GM19023 (cell line): ENCODE results near the gene NOS1AP.
"Not testable (repeated sequence)": the region's sequence is repeated elsewhere in the genome, so short reads cannot be mapped to it uniquely, and the experiment has no call there.

Source experiments
- ATAC-seq: cut with Tn5 transposase; IDR thresholded peaks from one replicate; pipeline ENCODE4 v1.9.1; 2021; ENCODE audit warnings: mild to moderate bottlenecking, moderate library complexity; ENCODE audit not compliant: unreplicated experiment

Gene NOS1AP

GRCh38 chr1:162191396-162192305 lies 122.2 kb downstream of the NOS1AP start:
- ATAC-seq = no peak

GRCh38 chr1:162192306-162192678 lies 122.8 kb downstream of the NOS1AP start:
- no peak for ATAC-seq

- no peak for ATAC-seq
Observed at GRCh38 chr1:162192763-162193162, 123.3 kb downstream of the NOS1AP start.

DNA sequence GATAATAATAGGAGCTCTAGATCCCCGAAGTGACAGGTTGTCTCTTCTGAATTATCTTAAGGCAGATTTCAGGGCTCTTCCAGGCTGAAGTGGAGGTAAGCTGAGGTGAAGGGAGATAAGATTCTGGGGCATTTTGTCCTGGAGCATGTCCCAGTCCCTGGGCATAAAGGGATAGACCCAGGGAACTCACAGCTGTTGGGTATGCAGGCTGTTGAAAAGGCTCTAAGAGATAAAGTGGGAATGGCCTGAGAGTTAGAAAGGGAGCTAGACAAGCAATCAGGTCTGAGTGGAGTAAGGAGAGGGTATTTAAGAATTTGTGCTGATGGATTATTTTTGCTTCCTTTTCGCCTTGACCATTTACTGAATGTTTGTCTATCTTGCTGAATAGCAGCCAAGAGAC lies 123.7 kb downstream of the NOS1AP start:
- no peak for ATAC-seq

DNA sequence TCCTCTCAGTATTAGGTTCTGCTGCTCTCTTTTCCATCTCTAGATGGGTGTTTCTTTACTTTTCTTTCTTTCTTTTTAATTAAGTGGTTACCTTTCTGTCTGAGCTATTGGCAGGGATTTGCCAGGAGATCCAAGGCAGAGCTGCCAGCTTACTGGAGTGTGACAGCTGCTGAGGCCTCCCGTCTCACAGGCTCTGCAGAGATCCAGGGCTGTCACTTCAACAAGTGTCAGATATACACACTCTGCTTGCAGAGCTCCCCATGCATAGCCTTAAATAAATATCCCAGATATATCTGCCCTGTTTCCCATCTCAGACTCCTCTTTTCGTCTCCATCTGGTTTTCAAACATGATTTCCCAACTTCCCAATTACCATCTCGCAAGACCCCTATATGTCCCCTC lies 124.3 kb downstream of the NOS1AP start:
- no peak for ATAC-seq

- ATAC-seq = no peak
Observed at GRCh38 chr1:162195567-162195966, 126.1 kb downstream of the NOS1AP start.

GRCh38 chr1:162196387-162196786 lies 126.9 kb downstream of the NOS1AP start:
- no peak for ATAC-seq

DNA sequence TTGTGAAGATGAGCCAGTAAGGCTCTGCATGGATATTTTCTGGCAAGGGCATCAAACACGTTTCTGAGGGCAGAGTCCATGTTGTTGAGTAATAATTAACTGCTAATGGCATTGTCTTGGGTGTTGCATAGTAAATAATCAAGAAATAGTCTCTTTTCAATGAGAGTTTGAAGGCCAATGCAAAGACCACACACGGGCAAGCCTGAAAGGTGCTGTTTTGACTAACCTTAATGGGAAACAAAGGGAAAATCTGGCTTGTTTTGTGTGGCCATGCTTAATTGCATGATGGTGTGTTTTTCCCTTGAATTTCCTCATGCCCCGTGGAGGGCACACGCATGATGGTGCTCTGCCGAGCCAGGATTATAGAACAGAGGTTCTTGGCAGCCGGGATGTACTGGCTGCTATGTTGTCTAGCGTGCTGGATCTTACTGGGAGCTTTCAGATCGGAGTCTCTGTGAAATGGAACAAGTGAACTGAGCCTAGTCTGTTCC lies 127.6 kb downstream of the NOS1AP start:
- ATAC-seq = no peak

- no peak for ATAC-seq
Observed at GRCh38 chr1:162197615-162198421, 128.3 kb downstream of the NOS1AP start.

- no peak for ATAC-seq
Observed at GRCh38 chr1:162200096-162200847, 130.8 kb downstream of the NOS1AP start.

GRCh38 chr1:162201062-162201461 lies 131.6 kb downstream of the NOS1AP start:
- ATAC-seq = not testable (repeated sequence)

DNA sequence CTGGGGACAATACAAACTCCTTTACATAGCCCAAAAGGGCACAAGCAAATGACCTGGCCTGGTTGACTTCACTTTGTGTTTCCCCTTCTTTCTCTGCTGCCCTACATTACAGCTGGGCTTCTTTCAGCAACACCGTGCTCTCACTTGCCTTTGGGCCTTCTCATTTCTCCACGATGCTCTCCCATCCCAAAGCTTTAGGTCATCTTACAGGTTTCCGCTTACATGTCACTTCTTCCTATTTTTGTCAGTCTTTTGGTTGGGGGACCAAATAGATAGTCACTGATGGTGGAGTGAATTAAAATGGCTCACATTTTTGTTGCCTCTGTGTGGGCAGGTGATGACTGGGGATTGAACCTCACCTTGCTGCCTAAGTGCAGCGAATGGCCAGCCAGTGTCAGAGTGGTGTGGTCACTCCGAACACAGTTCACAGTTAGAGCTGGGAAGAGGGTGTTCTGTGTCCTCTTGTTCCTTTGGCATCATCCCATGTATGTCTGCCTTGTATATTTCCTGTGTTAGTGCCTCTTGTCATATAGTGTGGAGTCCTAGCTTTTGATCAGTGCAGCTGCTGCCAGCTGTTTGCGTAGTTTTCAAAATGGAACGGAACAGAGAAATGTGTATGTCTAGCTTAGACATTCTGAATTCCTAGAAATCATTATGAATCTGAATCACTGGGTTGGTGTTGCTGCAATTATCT lies 134.8 kb downstream of the NOS1AP start:
- ATAC-seq = no peak

GRCh38 chr1:162204823-162205155 lies 135.3 kb downstream of the NOS1AP start:
- ATAC-seq = no peak

- ATAC-seq = no peak
Observed at GRCh38 chr1:162206300-162206699, 136.8 kb downstream of the NOS1AP start.

DNA sequence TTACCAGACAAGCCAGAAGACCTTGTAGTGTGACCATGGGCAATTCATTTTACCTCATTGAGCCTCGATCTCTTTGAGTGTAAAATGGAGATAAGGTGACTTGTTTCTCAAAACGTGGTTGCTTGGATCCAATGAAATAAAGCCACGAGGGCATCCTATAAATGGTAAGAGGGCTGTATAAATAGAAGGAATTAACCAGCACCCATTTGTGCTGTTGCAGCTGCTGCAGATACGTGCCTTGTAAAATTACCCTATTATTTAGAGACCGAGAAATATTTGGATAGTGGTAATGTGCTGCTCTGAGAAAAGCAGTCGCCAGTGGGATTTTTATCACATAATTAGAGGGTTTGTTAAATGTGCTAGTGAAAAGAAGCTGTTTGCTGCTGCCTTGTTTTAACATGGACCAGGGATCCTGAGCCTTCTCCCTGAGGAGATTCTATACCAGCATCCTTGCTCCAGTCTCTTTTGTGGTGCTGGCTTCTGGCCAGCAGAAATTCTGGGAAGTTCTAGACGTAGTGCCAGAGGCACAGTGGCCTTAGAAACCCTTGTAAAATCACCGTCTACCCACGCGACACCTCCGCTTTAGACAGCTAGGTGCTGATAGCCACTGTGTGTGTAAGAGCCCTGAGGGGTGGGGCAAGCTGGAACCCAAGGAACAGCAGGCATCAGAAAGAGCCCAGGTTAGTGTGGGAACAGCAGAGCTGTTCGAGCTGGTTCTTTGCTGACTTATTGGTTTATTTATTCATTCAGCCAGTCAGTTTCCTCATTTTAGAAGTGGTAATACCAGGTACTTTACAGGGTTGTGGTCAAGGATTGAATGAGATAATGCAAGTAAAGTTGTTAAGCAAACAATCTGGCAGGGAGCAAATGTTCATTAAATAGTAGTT lies 137.5 kb downstream of the NOS1AP start:
- no peak for ATAC-seq

- ATAC-seq = no peak
Observed at GRCh38 chr1:162207862-162208261, 138.4 kb downstream of the NOS1AP start.

GRCh38 chr1:162210196-162210595 lies 140.7 kb downstream of the NOS1AP start:
- ATAC-seq = no peak

DNA sequence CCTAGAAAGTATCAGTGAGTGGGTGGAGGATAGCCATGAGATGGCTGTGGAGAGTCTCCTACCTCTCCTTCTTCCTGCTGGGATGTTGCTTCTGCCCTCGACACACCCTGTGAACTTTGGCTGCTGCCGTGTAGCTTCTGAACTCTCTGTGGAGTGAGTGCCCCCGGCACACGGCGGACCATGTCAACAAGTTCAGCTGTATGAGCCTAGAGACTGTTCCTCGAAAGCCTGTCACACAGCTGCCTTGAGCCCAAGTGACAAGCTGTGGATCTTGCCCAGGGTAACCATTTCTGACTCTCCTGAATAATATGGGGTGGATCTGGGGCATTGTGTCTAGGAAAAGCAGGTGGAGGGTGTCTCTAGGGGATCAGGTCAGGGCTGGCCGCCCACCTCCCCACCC lies 143.2 kb downstream of the NOS1AP start:
- ATAC-seq = no peak

DNA sequence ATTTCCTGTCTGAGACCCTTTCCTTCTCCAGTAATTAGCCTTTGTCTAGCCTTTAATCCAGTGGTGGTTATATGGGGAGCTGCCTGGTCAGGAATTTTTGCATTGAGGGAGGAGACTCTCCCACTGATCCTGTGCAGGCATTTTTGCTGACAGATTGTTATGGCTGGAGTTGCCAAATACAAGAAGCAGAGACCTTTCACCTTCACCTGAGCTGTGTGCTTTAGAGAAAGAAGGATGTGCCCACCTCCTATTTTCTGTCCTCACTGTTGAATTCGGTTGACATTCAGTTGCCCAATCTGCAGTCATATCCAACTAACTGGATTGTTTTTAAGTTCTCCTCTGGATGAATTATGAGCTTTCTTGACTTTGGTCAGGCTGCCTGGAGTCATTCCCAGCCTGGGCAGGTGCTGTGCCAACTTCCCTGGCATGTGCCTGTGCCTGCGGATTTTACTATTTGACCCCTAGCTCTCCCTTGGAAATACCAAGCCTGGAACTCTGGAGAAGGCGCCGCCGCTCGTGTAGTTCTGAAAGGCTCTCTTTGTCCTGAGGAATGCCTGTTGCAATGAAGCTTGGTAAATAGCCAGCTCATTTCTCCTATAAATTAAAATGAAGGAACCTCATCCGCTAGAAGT lies 143.9 kb downstream of the NOS1AP start:
- ATAC-seq = no peak
